ENCODE data around the gene ECHS1. TPM values are rescaled to one million over a fixed set of nuclear protein-coding genes. Genes with fewer than 3 reads are reported as not detected.
"Not testable (repeated sequence)": the region's sequence is repeated elsewhere in the genome, so short reads cannot be mapped to it uniquely, and the experiment has no call there.

The ECHS1 gene
- total RNA-seq, 4 donors from 2014 or later, result 44.2 to 64.9 (median 54.7) TPM

DNA sequence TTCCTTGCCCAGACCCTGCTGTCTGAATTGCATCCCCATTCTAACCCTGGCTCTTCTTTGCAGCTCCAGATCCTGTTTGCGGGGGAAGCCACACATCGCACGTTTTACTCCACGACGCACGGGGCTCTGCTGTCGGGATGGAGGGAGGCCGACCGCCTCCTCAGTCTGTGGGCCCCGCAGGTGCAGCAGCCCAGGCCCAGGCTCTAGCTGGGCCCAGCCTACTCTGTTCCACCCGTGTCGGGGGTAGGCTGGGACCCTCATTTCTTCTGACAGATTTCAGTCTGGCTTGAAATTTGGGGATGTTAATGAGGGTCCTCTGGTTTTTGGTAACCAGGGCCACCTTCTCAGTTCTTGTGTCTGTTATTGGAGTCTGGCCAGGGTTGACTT lies 18.1 kb upstream of the ECHS1 start:
- WGBS, result 95% methylated on average over 12 of the region's 12 CpGs
- no peaks in the 10 kb centered on the region for H3K27me3 ChIP-seq
- peaks cover 18% of the 10 kb centered on the region for H3K4me1 ChIP-seq
- H3K36me3 ChIP-seq, result peaks cover 13% of the 10 kb centered on the region
- no peak for DNase-seq (ENCODE audit: low spot score in 2 of 2)
- no peak overlapping the region for H3K27ac ChIP-seq
- H3K4me3 ChIP-seq, result no peak overlapping the region
- no peaks in the 10 kb centered on the region for H3K9me3 ChIP-seq
- TF ChIP-seq POLR2AphosphoS5 (IDR thresholded peaks at IDR 0.05), result no peak
- TF ChIP-seq EP300 (IDR thresholded peaks at IDR 0.05), result no peak
- TF ChIP-seq POLR2A (IDR thresholded peaks at IDR 0.05), result no peak
- TF ChIP-seq CTCF (IDR thresholded peaks at IDR 0.05), result no peak

GRCh38 chr10:133390597-133391248 lies 17.6 kb upstream of the ECHS1 start:
- DNase-seq (ENCODE audit: low spot score in 2 of 2), result peak in 1 of 2 donors; percentile 42
- H3K4me3 ChIP-seq, result no peak overlapping the region
- peaks cover 8% of the 10 kb centered on the region for H3K36me3 ChIP-seq
- TF ChIP-seq EP300 (IDR thresholded peaks at IDR 0.05) (no peak), POLR2AphosphoS5 (IDR thresholded peaks at IDR 0.05) (no peak), CTCF (IDR thresholded peaks at IDR 0.05) (no peak), POLR2A (IDR thresholded peaks at IDR 0.05) (no peak)
- H3K27me3 ChIP-seq, result no peaks in the 10 kb centered on the region
- no peaks in the 10 kb centered on the region for H3K9me3 ChIP-seq
- H3K27ac ChIP-seq, result no peak overlapping the region
- H3K4me1 ChIP-seq, result peaks cover 18% of the 10 kb centered on the region
- WGBS, result 88% methylated on average over 19 of the region's 19 CpGs

DNA sequence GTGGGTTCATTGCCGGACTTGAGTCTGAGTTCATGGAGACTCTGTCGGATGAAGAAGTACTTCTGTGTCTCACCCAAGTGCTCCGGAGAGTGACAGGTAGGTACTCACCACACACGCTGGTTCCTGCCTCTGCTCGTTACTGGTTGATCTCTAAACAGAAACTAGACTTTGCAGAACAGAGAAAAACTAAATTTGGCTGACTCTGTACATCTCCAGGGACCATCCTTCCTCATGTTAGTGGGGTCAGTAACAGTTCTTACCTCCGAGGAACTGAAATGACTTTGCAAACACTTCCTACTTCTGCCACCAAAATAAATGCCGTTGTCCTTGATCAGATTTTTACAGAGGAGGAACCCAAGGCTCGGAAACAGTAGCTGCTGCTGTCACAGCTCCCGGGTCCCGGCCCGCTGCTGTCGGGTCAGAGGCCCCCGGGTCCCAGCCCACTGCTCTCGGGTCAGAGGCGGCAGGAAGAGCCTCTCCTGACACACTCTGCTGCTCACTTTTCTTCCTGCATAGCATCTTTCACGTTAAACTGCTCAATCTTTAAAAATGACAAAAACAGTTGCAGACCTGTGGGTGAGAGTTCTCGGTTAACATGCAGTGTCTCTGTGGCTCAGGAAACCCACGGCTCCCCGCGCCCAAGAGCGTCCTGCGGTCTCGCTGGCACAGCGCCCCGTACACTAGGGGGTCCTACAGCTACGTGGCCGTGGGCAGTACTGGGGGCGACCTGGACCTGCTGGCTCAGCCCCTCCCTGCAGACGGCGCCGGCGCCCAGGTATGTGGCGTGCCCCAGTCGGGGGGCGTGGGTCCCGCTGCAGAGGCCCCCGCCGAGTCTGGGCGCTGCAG lies 16.0 kb upstream of the ECHS1 start:
- peaks cover 7% of the 10 kb centered on the region for H3K36me3 ChIP-seq

DNA sequence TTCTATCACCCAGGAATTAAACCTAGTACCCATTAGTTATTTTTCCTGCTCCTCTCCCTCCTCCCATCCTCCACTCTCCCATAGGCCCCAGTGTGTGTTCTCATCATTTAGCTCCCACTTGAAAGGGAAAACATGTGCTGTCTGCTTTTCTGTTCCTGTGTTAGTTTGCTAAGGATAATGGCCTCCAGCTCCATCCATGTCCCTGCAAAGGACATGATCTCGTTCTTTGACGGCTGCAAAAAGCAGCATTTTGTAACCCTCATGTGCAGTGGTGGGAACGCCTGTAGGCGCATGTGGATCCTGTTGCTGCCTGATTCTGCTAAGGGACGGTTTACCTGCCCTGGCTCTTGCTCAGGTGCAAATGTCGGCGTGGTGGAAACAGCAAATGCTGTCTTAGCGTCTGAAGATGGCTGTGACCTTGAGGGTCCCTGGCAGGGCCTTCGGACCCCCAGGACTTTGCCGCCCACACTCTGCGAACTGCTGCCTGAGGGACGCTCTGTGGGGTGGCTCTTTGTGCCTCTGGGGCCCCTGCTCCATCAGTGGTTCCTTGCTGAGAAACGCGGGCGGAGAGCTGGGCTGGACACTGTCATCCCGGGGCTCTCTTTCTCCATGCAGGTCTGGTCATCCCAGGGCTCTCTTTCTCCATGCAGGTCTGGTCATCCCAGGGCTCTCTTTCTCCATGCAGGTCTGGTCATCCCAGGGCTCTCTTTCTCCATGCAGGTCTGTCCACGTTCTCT lies 15.2 kb upstream of the ECHS1 start:
- Histone ChIP-seq H3K27ac (no peak overlapping the region), H3K4me1 (no peaks in the 10 kb centered on the region), H3K4me3 (no peak overlapping the region), H3K36me3 (peaks cover 14% of the 10 kb centered on the region), H3K27me3 (no peaks in the 10 kb centered on the region), H3K9me3 (no peaks in the 10 kb centered on the region)
- WGBS, result 85% methylated on average over 11 of the region's 17 CpGs
- DNase-seq (ENCODE audit: low spot score in 2 of 2), result peak in 1 of 2 donors; percentile 50
- no peak for TF ChIP-seq EP300 (IDR thresholded peaks at IDR 0.05)
- TF ChIP-seq CTCF (IDR thresholded peaks at IDR 0.05), result no peak

More for the DNA sequence above, 16.0 kb upstream of the ECHS1 start:
- no peaks in the 10 kb centered on the region for H3K9me3 ChIP-seq
- no peaks in the 10 kb centered on the region for H3K27me3 ChIP-seq
- peak overlapping the region; percentile 23 for H3K4me3 ChIP-seq
- H3K4me1 ChIP-seq, result peaks cover 4% of the 10 kb centered on the region
- WGBS, result 82% methylated on average over 32 of the region's 39 CpGs
- no peak for TF ChIP-seq CTCF (IDR thresholded peaks at IDR 0.05)
- DNase-seq (ENCODE audit: low spot score in 2 of 2), result peak in 1 of 2 donors; percentile 53
- H3K27ac ChIP-seq, result no peak overlapping the region

GRCh38 chr10:133386951-133387350 lies 13.8 kb upstream of the ECHS1 start:
- not testable (repeated sequence) for H3K27ac ChIP-seq, H3K27me3 ChIP-seq, H3K4me1 ChIP-seq, H3K4me3 ChIP-seq, H3K9me3 ChIP-seq
- WGBS, result 98% methylated on average over 4 of the region's 4 CpGs
- peaks cover 14% of the 10 kb centered on the region for H3K36me3 ChIP-seq
- peak in 1 of 2 donors; percentile 21 for DNase-seq (ENCODE audit: low spot score in 2 of 2)

All from suprapubic skin (tissue), 4 donors.